ENCODE measurements around the gene STXBP4.
A peak's percentile ranks its signal among the peaks of the same experiment; 100 is the strongest.

STXBP4 gene

DNA sequence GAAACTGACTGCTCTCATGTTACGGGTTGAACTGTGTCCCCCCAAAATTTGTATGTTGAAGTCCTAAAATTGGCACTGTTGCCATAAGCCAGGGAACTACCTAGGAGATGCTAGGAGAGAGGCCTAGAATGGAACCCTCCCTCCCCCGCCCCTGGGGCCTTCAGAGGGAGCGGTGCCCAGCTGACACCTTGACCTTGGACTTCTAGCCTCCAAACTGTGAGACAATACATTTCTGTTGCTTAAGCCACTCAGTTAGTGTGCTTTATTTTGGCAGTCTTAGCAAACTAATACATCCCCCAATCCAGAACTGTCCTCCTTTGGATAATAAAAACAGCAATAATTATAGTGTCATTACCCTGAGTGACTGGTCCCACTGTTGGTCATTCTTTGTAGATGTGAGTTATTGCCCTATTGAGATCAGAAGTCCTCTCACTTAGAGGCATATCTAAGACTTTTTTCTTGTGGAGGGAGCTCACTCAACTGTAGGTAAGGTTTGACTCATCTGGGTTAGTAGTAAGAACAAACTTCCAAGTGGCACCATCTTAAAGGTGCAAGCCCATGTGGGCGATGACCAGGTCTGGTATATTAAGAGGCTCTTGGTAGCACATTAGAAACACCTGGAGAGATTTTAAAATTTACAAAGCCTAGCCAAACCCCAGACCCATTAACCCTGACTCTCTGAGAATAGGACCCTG, 203.2 kb downstream of the STXBP4 start:
- no peaks in the 10 kb centered on the region for H3K27me3 ChIP-seq
- H3K27ac ChIP-seq = no peak overlapping the region
- H3K4me2 ChIP-seq = no peak overlapping the region
- no peaks in the 10 kb centered on the region for H4K20me1 ChIP-seq
- TF ChIP-seq Cebpa-rat (IDR thresholded peaks at IDR 0.05) = no peak
- no peak overlapping the region for H3K4me3 ChIP-seq
- no peak overlapping the region for H3K9ac ChIP-seq
- peaks cover 33% of the 10 kb centered on the region for H3K4me1 ChIP-seq
- H3K36me3 ChIP-seq = no peaks in the 10 kb centered on the region
- H3K9me3 ChIP-seq = peaks cover 7% of the 10 kb centered on the region; the same call in 1 of the 2 replicates

DNA sequence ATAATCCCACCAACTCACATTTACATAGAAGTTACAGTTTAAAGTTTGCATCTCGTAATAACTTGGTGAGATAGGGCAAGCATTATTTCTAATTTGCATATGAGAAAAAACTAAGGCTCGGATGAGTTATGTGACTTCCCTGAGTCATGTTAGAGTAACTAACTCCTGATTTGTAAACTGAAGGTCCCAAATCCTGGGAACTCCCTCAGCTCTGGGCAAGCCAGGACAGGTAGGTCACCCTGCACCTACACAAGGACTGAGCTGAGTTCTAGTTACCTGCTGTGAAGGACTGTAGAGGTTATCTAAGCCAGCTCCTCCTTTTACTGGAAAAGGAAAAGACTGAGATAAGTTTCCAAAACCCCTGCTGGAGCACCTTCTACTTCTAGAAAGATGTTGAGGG, 204.0 kb downstream of the STXBP4 start:
- no peak for TF ChIP-seq Cebpa-rat (IDR thresholded peaks at IDR 0.05)
- Histone ChIP-seq H3K36me3 (no peaks in the 10 kb centered on the region), H3K4me3 (no peak overlapping the region), H3K9ac (no peak overlapping the region), H3K4me2 (no peak overlapping the region), H3K27ac (no peak overlapping the region), H3K27me3 (no peaks in the 10 kb centered on the region), H3K4me1 (peaks cover 36% of the 10 kb centered on the region), H3K9me3 (peaks cover 7% of the 10 kb centered on the region; the same call in 1 of the 2 replicates), H4K20me1 (no peaks in the 10 kb centered on the region)

DNA sequence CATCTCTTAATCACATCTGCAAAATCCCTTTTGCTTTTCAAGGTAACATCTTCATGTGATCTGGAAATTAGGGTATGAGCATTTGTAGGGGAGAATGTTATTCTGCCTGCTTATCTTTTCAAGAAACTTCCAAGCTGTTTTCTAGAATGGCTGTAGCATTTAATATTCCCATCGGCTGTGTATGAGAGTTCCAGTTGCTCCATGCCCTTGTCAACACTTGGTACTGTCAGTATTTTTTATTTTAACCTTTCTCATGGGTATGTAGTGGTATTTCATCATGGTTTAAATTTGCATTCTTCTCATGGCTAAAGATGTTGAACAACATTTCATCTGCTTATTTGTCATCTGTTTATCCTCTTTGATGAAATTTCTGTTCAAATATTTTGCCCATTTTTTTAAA, 205.6 kb downstream of the STXBP4 start:
- H3K4me3 ChIP-seq = no peak overlapping the region

DNA sequence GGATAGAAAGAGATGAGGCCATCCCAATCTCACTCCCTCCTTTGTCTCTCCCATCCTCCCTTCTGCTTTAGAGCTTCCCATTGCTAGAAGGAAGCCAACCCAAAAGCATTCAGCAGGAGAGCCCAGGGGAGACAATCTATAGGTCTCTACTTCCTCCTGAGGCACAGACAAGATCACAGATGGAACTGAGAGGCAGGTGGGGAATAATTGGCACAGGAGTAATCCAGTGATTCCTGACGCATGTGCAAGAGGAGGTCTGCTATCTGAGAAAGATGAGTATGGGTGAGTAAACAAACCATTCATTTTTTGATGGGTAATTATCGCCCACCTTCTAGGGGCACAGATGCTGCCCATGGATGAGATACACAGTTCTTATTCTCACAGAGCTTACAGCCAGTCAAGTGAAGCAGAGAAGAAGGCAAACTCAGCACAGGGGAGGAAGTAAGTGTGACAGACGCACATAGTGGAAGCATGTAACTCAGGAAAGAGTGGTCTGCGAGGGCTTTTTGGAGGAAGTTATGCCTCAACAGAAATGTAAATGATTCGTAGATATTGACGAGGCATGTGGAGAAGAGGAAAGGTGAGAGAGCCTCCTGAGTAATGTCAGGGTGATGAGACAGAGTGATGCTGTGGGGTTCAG, 207.3 kb downstream of the STXBP4 start:
- Histone ChIP-seq H3K9me3 (peaks cover 7% of the 10 kb centered on the region; the same call in 1 of the 2 replicates), H3K4me1 (peaks cover 24% of the 10 kb centered on the region), H3K36me3 (no peaks in the 10 kb centered on the region), H3K4me2 (peak overlapping the region; percentile 65), H4K20me1 (no peaks in the 10 kb centered on the region), H3K4me3 (no peak overlapping the region), H3K9ac (no peak overlapping the region), H3K27me3 (no peaks in the 10 kb centered on the region), H3K27ac (peak overlapping the region; percentile 28)
- no peak for TF ChIP-seq Cebpa-rat (IDR thresholded peaks at IDR 0.05)

More for the DNA sequence above, 205.6 kb downstream of the STXBP4 start:
- no peaks in the 10 kb centered on the region for H4K20me1 ChIP-seq
- H3K4me1 ChIP-seq = peaks cover 29% of the 10 kb centered on the region
- H3K9me3 ChIP-seq = peaks cover 7% of the 10 kb centered on the region; the same call in 1 of the 2 replicates
- TF ChIP-seq Cebpa-rat (IDR thresholded peaks at IDR 0.05) = no peak
- no peak overlapping the region for H3K4me2 ChIP-seq
- H3K9ac ChIP-seq = no peak overlapping the region
- H3K36me3 ChIP-seq = no peaks in the 10 kb centered on the region
- no peak overlapping the region for H3K27ac ChIP-seq
- H3K27me3 ChIP-seq = no peaks in the 10 kb centered on the region

- Histone ChIP-seq H3K9me3 (peaks cover 7% of the 10 kb centered on the region; the same call in 1 of the 2 replicates), H3K27me3 (no peaks in the 10 kb centered on the region), H4K20me1 (no peaks in the 10 kb centered on the region), H3K27ac (no peak overlapping the region), H3K4me2 (no peak overlapping the region), H3K4me3 (no peak overlapping the region), H3K36me3 (no peaks in the 10 kb centered on the region), H3K9ac (no peak overlapping the region), H3K4me1 (peaks cover 24% of the 10 kb centered on the region)
- TF ChIP-seq Cebpa-rat (IDR thresholded peaks at IDR 0.05) = no peak
Measured at GRCh38 chr17:55177159-55177854, 208.7 kb downstream of the STXBP4 start.

GRCh38 chr17:55177855-55178217, 209.3 kb downstream of the STXBP4 start:
- TF ChIP-seq Cebpa-rat (IDR thresholded peaks at IDR 0.05) = no peak
- Histone ChIP-seq H3K27ac (no peak overlapping the region), H4K20me1 (no peaks in the 10 kb centered on the region), H3K9ac (no peak overlapping the region), H3K4me2 (no peak overlapping the region), H3K4me1 (peaks cover 24% of the 10 kb centered on the region), H3K27me3 (no peaks in the 10 kb centered on the region), H3K4me3 (no peak overlapping the region), H3K36me3 (no peaks in the 10 kb centered on the region), H3K9me3 (peaks cover 7% of the 10 kb centered on the region; the same call in 1 of the 2 replicates)

- Histone ChIP-seq H3K27ac (no peak overlapping the region), H3K4me3 (no peak overlapping the region), H4K20me1 (no peaks in the 10 kb centered on the region), H3K4me1 (no peaks in the 10 kb centered on the region), H3K36me3 (no peaks in the 10 kb centered on the region), H3K9ac (no peak overlapping the region), H3K9me3 (no peaks in the 10 kb centered on the region), H3K27me3 (no peaks in the 10 kb centered on the region), H3K4me2 (no peak overlapping the region)
- TF ChIP-seq Cebpa-rat (IDR thresholded peaks at IDR 0.05) = no peak
Measured at GRCh38 chr17:55186937-55187770, 218.6 kb downstream of the STXBP4 start.

DNA sequence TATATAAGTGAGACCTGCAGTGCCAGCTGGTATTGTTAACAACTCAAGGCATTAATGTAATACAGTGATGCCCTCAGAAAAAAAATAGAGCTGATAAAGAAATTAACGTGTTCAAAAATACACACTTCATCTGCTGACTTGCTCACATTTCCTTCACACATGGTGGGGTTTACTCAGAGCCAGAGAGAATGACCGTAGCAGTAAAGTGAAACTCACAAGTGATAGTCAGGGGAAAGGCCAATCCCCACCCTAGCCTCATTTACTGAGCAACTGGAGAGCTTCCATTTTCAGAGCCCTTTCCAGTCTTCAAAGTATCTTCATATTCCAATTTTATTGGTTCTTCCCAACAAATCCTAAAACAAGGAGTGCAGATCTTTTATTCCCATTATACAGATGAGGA, 222.2 kb downstream of the STXBP4 start:
- H3K36me3 ChIP-seq = no peaks in the 10 kb centered on the region
- H3K9ac ChIP-seq = no peak overlapping the region
- no peaks in the 10 kb centered on the region for H4K20me1 ChIP-seq
- TF ChIP-seq Cebpa-rat (IDR thresholded peaks at IDR 0.05) = no peak
- H3K4me3 ChIP-seq = no peak overlapping the region
- no peaks in the 10 kb centered on the region for H3K9me3 ChIP-seq
- no peak overlapping the region for H3K4me2 ChIP-seq
- H3K27ac ChIP-seq = no peak overlapping the region
- no peaks in the 10 kb centered on the region for H3K4me1 ChIP-seq
- no peaks in the 10 kb centered on the region for H3K27me3 ChIP-seq

- H4K20me1 ChIP-seq = no peaks in the 10 kb centered on the region
- no peaks in the 10 kb centered on the region for H3K36me3 ChIP-seq
- TF ChIP-seq Cebpa-rat (IDR thresholded peaks at IDR 0.05) = no peak
- H3K9me3 ChIP-seq = no peaks in the 10 kb centered on the region
- no peaks in the 10 kb centered on the region for H3K27me3 ChIP-seq
- no peaks in the 10 kb centered on the region for H3K4me1 ChIP-seq
- H3K9ac ChIP-seq = no peak overlapping the region
- no peak overlapping the region for H3K4me2 ChIP-seq
- no peak overlapping the region for H3K27ac ChIP-seq
- H3K4me3 ChIP-seq = no peak overlapping the region
Measured at GRCh38 chr17:55198690-55199370, 230.3 kb downstream of the STXBP4 start.

Measured in BLaER1 (cell line).